Body of pancreas (tissue), 4 donors: ENCODE measurements around the gene CCDC73.

Source experiments
- CTCF ChIP-seq, 7 experiments: fragments of 450-650 bp in 4 of 7; fragments of 200-600 bp in 3 of 7; sonication (generic) in 3 of 7; IDR thresholded peaks; one replicate each; pipeline ENCODE4 v1.5.1; 2016 to 2019; ENCODE audit warnings: antibody characterized with exemption in 7 of 7
- POLR2A ChIP-seq, 3 donors: fragments of 450-650 bp; IDR thresholded peaks; one replicate each; pipeline ENCODE4 v1.6.1; 2016; ENCODE audit warnings: antibody characterized with exemption in 3 of 3, mild to moderate bottlenecking in 2 of 3

- no peak for TF ChIP-seq CTCF (IDR thresholded peaks at IDR 0.05)
- TF ChIP-seq POLR2A (IDR thresholded peaks at IDR 0.05) = no peak
Observed at GRCh38 chr11:32704261-32704660, 90.2 kb downstream of the CCDC73 start.
